CD4-positive, alpha-beta T cell treated with Interleukin-15 for 4 hours (primary cell): ENCODE results near the gene MRGPRG.

Experiments
- DNase-seq: peaks from one replicate; pipeline ENCODE4 v3.0.0-alpha.2; 2020; ENCODE audit warnings: low spot score

MRGPRG gene

GRCh38 chr11:3194016-3194816 is 24.4 kb downstream of the MRGPRG start:
- DNase-seq, result no peak

GRCh38 chr11:3193373-3194015 is 25.1 kb downstream of the MRGPRG start:
- DNase-seq, result no peak

DNA sequence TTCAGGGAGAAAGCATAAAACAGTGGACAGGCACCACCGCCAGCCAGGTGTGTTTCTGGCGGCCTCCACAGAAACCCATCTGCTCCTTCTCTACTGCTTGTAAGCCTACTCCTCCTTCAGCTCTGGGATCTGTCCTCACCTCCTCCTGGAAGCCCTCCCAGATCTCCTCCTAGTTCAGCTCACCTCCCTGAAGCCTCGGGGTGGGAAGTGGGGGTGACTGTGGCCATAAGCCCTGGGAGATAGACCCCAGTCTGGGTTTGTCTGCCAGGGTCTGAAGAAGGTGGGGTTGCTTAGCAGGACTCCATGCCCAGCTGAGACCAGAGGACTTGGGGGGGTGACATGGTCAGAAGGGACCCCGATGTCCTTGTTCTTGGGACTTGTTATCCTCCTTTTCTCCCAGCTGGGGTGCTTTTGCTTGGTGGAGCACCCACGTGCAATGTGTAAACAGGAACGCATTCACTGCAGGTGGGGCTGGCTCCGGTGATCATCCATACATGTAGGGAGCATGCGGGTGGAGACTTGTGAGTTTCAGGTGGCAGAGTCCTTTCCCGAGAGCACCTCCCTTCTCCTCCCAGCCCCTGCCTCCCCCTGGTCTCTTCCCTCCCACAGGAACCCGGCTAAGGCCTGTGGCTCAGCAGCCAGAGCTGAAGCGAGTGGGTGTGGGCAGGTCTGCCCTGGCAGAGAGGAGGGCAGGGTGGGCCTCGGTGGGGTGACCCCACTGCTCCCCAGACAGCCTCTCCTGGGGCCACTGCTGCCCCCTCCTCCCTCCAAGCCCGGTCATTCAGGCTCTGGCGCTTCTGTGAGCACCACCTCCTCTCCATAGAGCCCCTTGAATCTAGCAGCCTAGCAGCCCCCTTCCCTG is 25.9 kb downstream of the MRGPRG start:
- no peak for DNase-seq

GRCh38 chr11:3191586-3192324 is 26.9 kb downstream of the MRGPRG start:
- DNase-seq, result no peak

GRCh38 chr11:3190600-3190999 is 28.0 kb downstream of the MRGPRG start:
- DNase-seq, result no peak

- DNase-seq, result no peak
These were observed 28.6 kb downstream of the MRGPRG start for GRCh38 chr11:3189886-3190583.

GRCh38 chr11:3189196-3189843 is 29.3 kb downstream of the MRGPRG start:
- no peak for DNase-seq

- DNase-seq, result no peak
These were observed 30.0 kb downstream of the MRGPRG start for GRCh38 chr11:3188496-3189195.

GRCh38 chr11:3186166-3186953 is 32.3 kb downstream of the MRGPRG start:
- DNase-seq, result no peak

- no peak for DNase-seq
These were observed 33.8 kb downstream of the MRGPRG start for GRCh38 chr11:3184732-3185347.

DNA sequence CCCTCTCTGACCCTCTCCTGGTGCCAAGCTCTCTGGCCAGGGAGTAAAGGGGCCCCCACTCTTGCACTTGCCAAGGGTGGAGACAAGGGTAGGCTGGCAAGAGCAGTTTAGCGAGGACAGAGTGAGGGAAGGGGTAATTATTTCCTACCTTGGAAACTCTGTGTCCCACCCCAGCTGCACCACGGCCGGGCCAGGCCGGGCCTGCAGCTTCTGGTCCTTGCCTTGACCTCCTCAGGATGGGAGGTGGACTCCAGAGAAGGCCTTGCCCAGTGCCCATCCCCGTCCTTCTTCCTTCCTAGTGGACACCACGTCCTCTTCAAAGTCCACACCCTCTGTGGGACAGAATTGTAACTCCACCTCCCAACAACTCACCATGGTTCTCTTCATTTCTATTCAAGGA is 35.1 kb downstream of the MRGPRG start:
- DNase-seq, result no peak

GRCh38 chr11:3182462-3182852 is 36.2 kb downstream of the MRGPRG start:
- no peak for DNase-seq

DNA sequence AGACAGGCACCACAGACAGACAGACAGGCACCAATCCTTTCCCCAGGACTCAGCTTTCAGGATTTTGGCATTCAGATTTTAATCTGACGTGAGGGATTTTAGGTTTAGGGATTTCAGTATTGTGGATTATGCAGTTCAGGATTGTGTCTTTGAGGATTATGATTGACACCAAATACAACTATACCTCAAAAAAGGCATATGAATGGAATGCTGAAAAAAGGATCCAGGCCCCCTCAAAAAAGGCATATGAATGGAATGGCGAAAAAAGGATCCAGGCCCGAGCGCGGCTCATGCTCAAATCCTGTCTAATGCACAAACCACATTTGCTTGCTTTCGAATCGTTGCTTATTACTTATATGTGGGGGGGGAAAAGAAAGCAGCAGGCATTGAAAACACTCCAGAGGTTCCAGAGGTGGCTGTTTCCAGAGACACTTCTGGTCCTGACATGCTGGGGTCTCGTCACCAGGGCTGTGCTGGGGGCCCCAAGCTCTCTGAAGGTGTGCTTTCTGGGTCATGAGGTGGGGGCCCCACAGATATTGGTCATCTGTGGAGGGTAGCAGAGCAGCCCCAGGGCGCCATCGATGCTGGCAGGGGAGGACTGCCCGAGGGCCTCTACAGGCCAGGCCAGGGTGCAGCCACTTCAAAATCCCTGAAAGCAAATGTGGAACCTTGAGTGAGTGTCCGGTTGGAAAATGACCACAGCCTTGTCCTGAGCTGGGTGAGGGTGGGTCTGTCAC is 36.7 kb downstream of the MRGPRG start:
- DNase-seq, result no peak

GRCh38 chr11:3180869-3181268 is 37.7 kb downstream of the MRGPRG start:
- DNase-seq, result no peak

- no peak for DNase-seq
These were observed 40.3 kb downstream of the MRGPRG start for GRCh38 chr11:3178349-3178748.

DNA sequence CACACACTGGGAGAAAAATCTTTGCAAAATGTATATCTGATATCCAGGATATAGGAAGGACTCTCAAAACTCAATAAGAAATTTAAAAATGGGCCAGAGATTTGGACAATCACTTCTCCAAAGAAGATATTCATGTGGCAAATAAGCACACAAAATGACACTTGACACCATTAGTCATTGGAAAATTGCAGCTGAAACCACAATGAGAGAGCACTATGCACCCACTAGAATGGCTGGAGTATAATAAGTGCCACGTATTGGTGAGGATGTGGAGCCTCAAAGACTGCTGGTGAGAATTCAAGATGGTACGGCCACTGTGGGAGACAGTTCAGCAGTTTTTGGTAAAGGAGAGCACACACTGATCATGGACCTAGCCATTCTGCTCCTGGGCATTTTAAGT is 40.7 kb downstream of the MRGPRG start:
- DNase-seq, result no peak

DNA sequence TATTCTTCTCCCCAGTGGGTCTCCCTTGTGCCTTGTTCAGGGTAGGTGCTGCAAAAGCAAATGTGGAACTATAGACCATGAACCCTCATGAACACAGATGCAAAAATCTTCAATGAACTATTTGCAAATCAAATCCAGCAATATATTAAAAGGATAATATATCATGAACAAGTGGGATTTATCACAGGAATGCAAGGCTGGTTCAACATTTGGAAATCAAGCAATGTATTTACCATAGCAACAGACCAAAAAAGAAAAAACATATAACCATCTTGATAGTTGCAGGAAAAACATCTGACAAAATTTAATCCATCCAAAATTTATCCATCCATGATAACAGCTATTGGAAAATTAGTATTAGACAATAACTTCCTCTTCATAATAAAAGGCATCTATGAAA is 42.1 kb downstream of the MRGPRG start:
- no peak for DNase-seq

DNA sequence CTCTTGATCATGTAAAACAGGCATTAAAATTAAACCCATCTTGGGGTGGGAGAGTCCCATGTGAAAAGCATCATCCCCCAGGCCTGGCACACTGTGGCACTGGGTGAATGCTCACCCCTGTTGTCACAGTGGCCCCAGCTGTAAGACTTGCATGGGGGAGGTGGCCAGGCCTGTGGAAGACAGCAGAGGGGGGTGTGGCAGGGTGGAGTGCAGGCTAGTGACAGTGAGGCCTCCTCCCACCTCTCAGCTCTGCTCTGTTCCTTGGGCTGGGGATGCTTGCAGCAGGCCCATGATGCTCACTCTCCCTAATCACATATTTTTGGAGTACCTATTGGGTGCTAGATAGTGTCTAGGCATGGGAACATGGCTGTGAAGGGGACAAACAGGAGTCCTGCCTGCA is 43.4 kb downstream of the MRGPRG start:
- DNase-seq, result no peak
